ENCODE results near the gene PAPSS2.

PAPSS2 gene

GRCh38 chr10:87750001-87750671 lies 90.5 kb downstream of the PAPSS2 start:
- no peak overlapping the region for H2AFZ ChIP-seq
- no peak overlapping the region for H3K4me3 ChIP-seq (ENCODE audit: low read depth, low read length)
- no peaks in the 10 kb centered on the region for H3K27me3 ChIP-seq (ENCODE audit: control insufficient read depth, insufficient read depth, low read length)
- TF ChIP-seq CTCF (IDR thresholded peaks at IDR 0.05), result no peak
- H3K9me3 ChIP-seq (ENCODE audit: control insufficient read depth, low read length), result no peaks in the 10 kb centered on the region
- H3K79me2 ChIP-seq, result no peaks in the 10 kb centered on the region
- H3K9ac ChIP-seq, result no peak overlapping the region
- no peak overlapping the region for H3K4me2 ChIP-seq (ENCODE audit: low read length)
- H3K4me1 ChIP-seq, result no peaks in the 10 kb centered on the region
- no peaks in the 10 kb centered on the region for H3K36me3 ChIP-seq (ENCODE audit: control insufficient read depth, insufficient read depth, low read length)
- H3K27ac ChIP-seq, result no peak overlapping the region

GRCh38 chr10:87750817-87751216 lies 91.1 kb downstream of the PAPSS2 start:
- Histone ChIP-seq H3K9me3 (ENCODE audit: control insufficient read depth, low read length) (no peaks in the 10 kb centered on the region), H3K36me3 (ENCODE audit: control insufficient read depth, insufficient read depth, low read length) (no peaks in the 10 kb centered on the region), H3K4me1 (no peaks in the 10 kb centered on the region), H3K27ac (no peak overlapping the region), H3K4me3 (ENCODE audit: low read depth, low read length) (no peak overlapping the region), H3K79me2 (no peaks in the 10 kb centered on the region), H3K4me2 (ENCODE audit: low read length) (no peak overlapping the region), H3K27me3 (ENCODE audit: control insufficient read depth, insufficient read depth, low read length) (no peaks in the 10 kb centered on the region), H2AFZ (no peak overlapping the region), H3K9ac (no peak overlapping the region)
- no peak for TF ChIP-seq CTCF (IDR thresholded peaks at IDR 0.05)

GRCh38 chr10:87751274-87751673 lies 91.6 kb downstream of the PAPSS2 start:
- Histone ChIP-seq H2AFZ (no peak overlapping the region), H3K36me3 (ENCODE audit: control insufficient read depth, insufficient read depth, low read length) (no peaks in the 10 kb centered on the region), H3K27ac (no peak overlapping the region), H3K9ac (no peak overlapping the region), H3K4me3 (ENCODE audit: low read depth, low read length) (no peak overlapping the region), H3K27me3 (ENCODE audit: control insufficient read depth, insufficient read depth, low read length) (no peaks in the 10 kb centered on the region), H3K9me3 (ENCODE audit: control insufficient read depth, low read length) (no peaks in the 10 kb centered on the region), H3K4me2 (ENCODE audit: low read length) (no peak overlapping the region), H3K4me1 (no peaks in the 10 kb centered on the region), H3K79me2 (no peaks in the 10 kb centered on the region)
- TF ChIP-seq CTCF (IDR thresholded peaks at IDR 0.05), result no peak

GRCh38 chr10:87752566-87752965 lies 92.9 kb downstream of the PAPSS2 start:
- no peak for TF ChIP-seq CTCF (IDR thresholded peaks at IDR 0.05)

More at GRCh38 chr10:87752566-87752965, 92.9 kb downstream of the PAPSS2 start:
- Histone ChIP-seq H3K79me2 (no peaks in the 10 kb centered on the region), H3K4me1 (no peaks in the 10 kb centered on the region), H3K27ac (no peak overlapping the region), H3K4me3 (ENCODE audit: low read depth, low read length) (no peak overlapping the region), H3K9me3 (ENCODE audit: control insufficient read depth, low read length) (no peaks in the 10 kb centered on the region), H3K4me2 (ENCODE audit: low read length) (no peak overlapping the region), H2AFZ (no peak overlapping the region), H3K27me3 (ENCODE audit: control insufficient read depth, insufficient read depth, low read length) (no peaks in the 10 kb centered on the region), H3K36me3 (ENCODE audit: control insufficient read depth, insufficient read depth, low read length) (no peaks in the 10 kb centered on the region), H3K9ac (no peak overlapping the region)

Data from parathyroid adenoma (tissue), 2 donors.